Activated CD4-positive, alpha-beta T cell treated with anti-CD3 and anti-CD28 coated beads for 36 hours (primary cell): ENCODE measurements around the gene FOXN1. TPM values are rescaled to one million over a fixed set of nuclear protein-coding genes. Genes with fewer than 3 reads are reported as not detected.
"Not testable (repeated sequence)": the region's sequence is repeated elsewhere in the genome, so short reads cannot be mapped to it uniquely, and the experiment has no call there.

ENCODE experiments used
- ATAC-seq: fragments of 200-7000 bp; cut with Tn5 transposase; one replicate; pipeline ENCODE4 v1.10.0; 2021; ENCODE audit warnings: mild to moderate bottlenecking, moderate library complexity
- CTCF ChIA-PET: fragments of 350-600 bp; sonication (Branson Sonifier 250); formaldehyde crosslinking; loops from one replicate; lab custom pipeline; 2021; ENCODE audit warnings: antibody characterized with exemption; lab: Charles Lee
- POLR2A ChIA-PET: fragments of 350-600 bp; sonication (Branson Sonifier 250); formaldehyde crosslinking; loops from one replicate; lab custom pipeline; 2021; ENCODE audit warnings: antibody characterized with exemption, inconsistent platforms; lab: Charles Lee
- DNase-seq: peaks from one replicate; pipeline ENCODE4 v3.0.0-alpha.2; 2020
- H3K27ac Mint-ChIP-seq: one replicate; pipeline ENCODE4 v1.8.0; 2021; ENCODE audit warnings: mixed read lengths
- H3K27me3 Mint-ChIP-seq: one replicate; pipeline ENCODE4 v1.8.0; 2021; ENCODE audit warnings: mixed read lengths
- H3K36me3 Mint-ChIP-seq: one replicate; pipeline ENCODE4 v1.8.0; 2021; ENCODE audit warnings: low read depth, mixed read lengths
- H3K4me1 Mint-ChIP-seq: one replicate; pipeline ENCODE4 v1.8.0; 2021; ENCODE audit warnings: mixed read lengths
- H3K4me3 Mint-ChIP-seq: one replicate; pipeline ENCODE4 v1.8.0; 2021; ENCODE audit warnings: mild to moderate bottlenecking, moderate library complexity, mixed read lengths
- H3K9me3 Mint-ChIP-seq: one replicate; pipeline ENCODE4 v1.8.0; 2021; ENCODE audit warnings: low read depth, mixed read lengths
- intact Hi-C, 2 experiments: fragments of 100-400 bp; cut with DNase I in 1 of 2; cut with micrococcal nuclease in 1 of 2; formaldehyde crosslinking; loops; one replicate each; pipeline versions ENCODE4 v1.14.2 to v1.15.1; 2022 to 2024; cut with DNase I, micrococcal nuclease
- total RNA-seq, 2 experiments: library from RNA; stranded (reverse); gene quantifications; one replicate each; pipeline ENCODE4 v1.2.3, GENCODE V29; 2021

The FOXN1 gene
- total RNA-seq, 2 experiments from 2014 or later, result not detected

DNA sequence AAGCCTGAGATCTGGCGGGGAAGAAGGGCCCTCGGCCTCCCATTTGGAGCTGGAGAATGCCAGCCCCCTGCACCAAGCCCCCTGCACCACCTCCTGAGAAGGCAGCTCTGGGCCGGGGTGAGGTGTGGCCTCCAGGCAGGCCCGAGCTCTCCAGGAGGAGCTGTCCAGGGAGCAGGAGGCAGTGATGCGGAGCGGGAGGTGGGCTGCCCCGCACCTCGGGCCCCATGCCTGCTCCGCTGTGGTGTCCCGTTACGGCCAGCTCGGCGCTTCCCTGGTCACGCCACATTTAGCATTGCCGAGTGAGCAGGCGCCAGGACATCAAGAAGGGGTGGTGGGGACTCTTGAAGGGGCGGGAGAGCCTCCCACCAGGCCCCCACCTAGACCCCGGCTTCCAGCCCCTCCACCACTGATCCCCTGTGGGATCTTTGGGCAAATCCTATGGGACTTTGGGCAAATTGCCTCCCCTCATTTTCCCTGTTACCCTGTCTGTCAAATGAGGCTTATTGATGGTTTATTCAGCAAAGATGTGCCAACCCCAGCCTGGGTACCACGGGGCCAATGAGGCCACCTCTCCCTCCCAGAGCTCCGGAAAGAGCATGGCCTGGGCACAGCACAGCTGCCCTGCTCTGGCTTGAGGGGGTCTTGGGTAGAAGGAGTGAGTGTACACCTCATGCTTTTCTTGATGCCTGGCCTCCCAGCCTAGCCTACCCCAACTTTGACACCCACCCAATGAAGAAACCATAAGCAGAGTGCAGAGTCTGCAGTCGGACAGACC is 15.3 kb downstream of the FOXN1 start:
- DNase-seq, result no peak
- Mint-ChIP-seq H3K36me3 (no peaks in the 10 kb centered on the region), H3K9me3 (no peaks in the 10 kb centered on the region), H3K27ac (no peak overlapping the region), H3K4me3 (no peak overlapping the region), H3K27me3 (no peaks in the 10 kb centered on the region), H3K4me1 (no peaks in the 10 kb centered on the region)
- intact Hi-C loops, result no loop called here
- no peak for ATAC-seq
- ChIA-PET POLR2A (no interaction called here), CTCF (interaction anchor here (0.6 kb wide), 2 partner anchors 26 to 28 kb away, joined by 3 to 4 read pairs; no protein-coding TSS in a partner anchor)

DNA sequence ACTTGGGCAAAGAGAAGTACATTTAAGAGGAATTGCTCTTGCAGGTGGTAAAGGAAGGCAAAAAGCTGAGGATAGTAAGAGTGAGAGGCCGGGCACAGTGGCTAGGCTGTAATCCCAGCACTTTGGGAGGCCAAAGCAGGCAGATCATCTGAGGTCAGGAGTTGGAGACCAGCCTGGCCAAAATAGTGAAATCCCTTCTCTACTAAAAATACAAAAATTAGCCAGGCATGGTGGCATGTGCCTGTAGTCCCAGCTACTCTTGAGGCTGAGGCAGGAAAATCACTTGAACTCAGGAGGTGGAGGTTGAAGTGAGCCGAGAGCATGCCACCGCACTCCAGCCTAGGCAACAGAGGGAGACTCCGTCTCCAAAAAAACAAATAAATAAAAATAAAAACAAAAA is 16.1 kb downstream of the FOXN1 start:
- ATAC-seq, H3K27me3 Mint-ChIP-seq, H3K4me3 Mint-ChIP-seq, DNase-seq, CTCF ChIA-PET, intact Hi-C loops, H3K4me1 Mint-ChIP-seq, H3K9me3 Mint-ChIP-seq, H3K36me3 Mint-ChIP-seq, H3K27ac Mint-ChIP-seq, POLR2A ChIA-PET: not testable (repeated sequence)

DNA sequence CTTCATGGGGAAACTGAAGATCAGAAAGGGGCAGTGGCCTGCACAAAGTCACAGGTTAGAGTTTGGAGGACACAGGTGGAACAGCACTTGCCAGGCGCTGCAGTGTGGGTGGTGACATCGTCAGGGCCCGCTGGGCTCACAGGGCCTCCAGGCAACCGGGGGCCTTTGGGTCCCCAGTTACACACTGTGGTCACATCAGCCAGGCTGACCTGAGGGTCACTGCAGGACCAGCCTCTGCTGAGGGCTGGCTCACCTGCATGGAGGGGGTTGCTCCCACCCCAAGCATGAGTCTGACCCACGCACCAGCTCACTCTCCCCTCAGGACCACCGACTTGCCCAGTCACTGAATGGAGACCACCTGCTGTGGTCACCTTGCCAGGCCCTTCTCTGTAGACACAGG is 17.0 kb downstream of the FOXN1 start:
- no peak overlapping the region for H3K27ac Mint-ChIP-seq
- POLR2A ChIA-PET, result no interaction called here
- no peaks in the 10 kb centered on the region for H3K36me3 Mint-ChIP-seq
- no peak for DNase-seq
- ATAC-seq, result no peak
- H3K4me1 Mint-ChIP-seq, result no peaks in the 10 kb centered on the region
- H3K4me3 Mint-ChIP-seq, result no peak overlapping the region
- H3K27me3 Mint-ChIP-seq, result no peaks in the 10 kb centered on the region
- CTCF ChIA-PET, result no interaction called here
- intact Hi-C loops, result no loop called here
- no peaks in the 10 kb centered on the region for H3K9me3 Mint-ChIP-seq

DNA sequence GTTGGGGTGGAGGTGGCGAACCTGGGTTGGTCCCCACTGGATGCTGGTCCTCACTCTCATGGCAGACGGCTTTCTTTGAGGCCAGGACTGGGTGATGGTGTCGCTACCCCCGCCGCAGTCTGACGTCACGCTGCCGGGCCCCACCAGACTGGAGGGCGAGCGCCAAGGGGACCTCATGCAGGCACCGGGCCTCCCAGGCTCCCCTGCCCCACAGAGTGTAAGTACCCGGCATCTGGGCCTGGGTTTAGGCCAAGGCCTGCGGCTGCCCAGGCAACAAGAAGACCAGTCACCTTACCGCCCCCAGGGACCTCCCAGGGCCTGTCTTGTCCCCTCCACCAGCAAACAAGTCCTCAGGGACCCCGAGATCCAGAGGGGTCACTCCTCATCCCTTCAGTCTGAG is 17.7 kb downstream of the FOXN1 start:
- intact Hi-C loops, result no loop called here
- H3K4me3 Mint-ChIP-seq, result no peak overlapping the region
- POLR2A ChIA-PET, result no interaction called here
- CTCF ChIA-PET, result no interaction called here
- no peak for ATAC-seq
- H3K27me3 Mint-ChIP-seq, result no peaks in the 10 kb centered on the region
- H3K27ac Mint-ChIP-seq, result no peak overlapping the region
- no peaks in the 10 kb centered on the region for H3K36me3 Mint-ChIP-seq
- no peak for DNase-seq
- no peaks in the 10 kb centered on the region for H3K4me1 Mint-ChIP-seq
- H3K9me3 Mint-ChIP-seq, result no peaks in the 10 kb centered on the region

DNA sequence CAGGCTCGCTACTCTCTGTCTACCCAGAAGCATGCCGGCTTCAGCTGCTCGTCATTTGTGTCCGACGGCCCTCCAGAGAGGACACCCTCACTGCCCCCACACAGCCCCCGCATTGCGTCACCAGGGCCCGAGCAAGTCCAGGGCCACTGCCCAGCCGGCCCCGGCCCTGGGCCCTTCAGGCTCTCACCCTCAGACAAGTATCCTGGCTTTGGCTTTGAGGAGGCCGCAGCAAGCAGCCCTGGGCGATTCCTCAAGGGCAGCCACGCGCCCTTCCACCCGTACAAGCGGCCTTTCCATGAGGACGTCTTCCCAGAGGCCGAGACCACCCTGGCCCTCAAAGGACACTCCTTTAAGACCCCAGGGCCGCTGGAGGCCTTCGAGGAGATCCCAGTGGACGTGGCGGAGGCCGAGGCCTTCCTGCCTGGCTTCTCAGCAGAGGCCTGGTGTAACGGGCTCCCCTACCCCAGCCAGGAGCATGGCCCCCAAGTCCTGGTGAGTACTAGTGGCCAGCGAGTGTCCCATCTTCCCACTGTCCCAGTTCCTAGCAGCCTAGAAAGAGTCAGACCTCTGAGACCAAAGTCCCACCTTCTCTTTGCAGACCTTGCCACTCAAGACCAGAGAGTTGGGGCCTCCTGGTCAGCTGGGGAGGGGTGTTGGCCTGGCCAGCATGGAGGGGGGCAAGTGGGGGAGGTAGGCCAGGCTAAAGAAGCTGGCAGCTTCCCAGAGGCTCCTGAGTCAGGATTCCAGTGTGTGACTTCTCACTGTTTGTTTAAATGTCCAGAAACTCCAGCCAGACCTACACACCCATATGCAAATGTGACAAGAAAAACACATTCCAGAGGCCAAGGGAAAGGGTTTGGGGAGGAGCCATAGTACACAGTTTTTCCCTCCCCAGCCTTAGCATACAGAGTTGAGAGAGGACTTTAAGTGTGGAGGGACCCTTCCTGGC is 18.6 kb downstream of the FOXN1 start:
- H3K4me3 Mint-ChIP-seq, result no peak overlapping the region
- no peaks in the 10 kb centered on the region for H3K9me3 Mint-ChIP-seq
- ChIA-PET CTCF (no interaction called here), POLR2A (no interaction called here)
- H3K36me3 Mint-ChIP-seq, result no peaks in the 10 kb centered on the region
- no peaks in the 10 kb centered on the region for H3K4me1 Mint-ChIP-seq
- no peak for ATAC-seq
- no peak overlapping the region for H3K27ac Mint-ChIP-seq
- DNase-seq, result no peak
- H3K27me3 Mint-ChIP-seq, result no peaks in the 10 kb centered on the region
- intact Hi-C loops, result no loop called here

DNA sequence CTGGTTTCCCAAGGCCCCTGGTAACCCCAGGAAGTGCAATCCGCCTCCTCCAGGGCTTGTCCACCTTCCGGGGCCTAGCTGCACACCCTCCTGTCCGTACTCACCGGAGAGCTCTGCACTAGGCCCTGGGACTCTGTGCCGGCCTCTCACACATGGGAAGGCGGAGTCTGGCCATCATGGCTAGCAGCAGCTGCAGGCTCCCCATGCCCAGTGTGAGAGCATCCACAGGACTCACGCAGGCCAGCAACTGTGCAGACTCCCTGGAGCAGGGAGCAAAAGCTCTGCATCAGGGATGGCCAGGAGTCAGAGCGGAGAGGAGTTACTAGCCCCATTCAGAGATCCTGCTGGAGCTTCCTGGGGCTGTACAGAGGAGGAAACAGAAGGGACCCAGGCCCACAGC is 20.2 kb downstream of the FOXN1 start:
- Mint-ChIP-seq H3K27me3 (no peaks in the 10 kb centered on the region), H3K9me3 (no peaks in the 10 kb centered on the region), H3K4me3 (no peak overlapping the region), H3K27ac (no peak overlapping the region), H3K36me3 (no peaks in the 10 kb centered on the region), H3K4me1 (no peaks in the 10 kb centered on the region)
- ChIA-PET POLR2A (no interaction called here), CTCF (interaction anchor here (0.6 kb wide), 1 partner anchor 769 kb away, joined by 4 read pairs; no protein-coding TSS in a partner anchor)
- DNase-seq (no peak), ATAC-seq (no peak)
- intact Hi-C loops, result no loop called here

DNA sequence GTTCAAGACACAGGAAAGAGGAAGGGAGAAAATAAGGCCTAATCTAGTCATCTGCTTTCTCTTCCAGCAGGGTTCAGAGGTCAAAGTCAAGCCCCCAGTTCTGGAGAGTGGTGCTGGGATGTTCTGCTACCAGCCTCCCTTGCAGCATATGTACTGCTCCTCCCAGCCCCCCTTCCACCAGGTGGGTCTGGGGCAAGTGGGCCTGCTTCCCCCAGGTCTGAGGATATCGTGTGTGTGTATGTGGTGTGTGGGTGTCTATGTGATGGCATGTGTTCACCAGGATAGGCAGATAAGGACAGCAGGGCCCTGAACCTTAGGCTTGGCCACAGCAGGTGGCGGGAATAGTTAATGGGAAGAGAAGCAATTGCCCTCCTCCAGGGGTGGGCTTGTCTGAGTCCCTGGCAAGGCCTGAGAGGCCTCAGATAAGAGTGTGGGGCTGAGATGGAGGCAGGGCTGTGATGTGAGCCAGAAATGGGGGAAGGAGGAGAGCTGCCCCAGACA is 21.1 kb downstream of the FOXN1 start:
- Mint-ChIP-seq H3K27me3 (no peaks in the 10 kb centered on the region), H3K36me3 (no peaks in the 10 kb centered on the region), H3K27ac (no peak overlapping the region), H3K4me1 (no peaks in the 10 kb centered on the region), H3K9me3 (no peaks in the 10 kb centered on the region), H3K4me3 (no peak overlapping the region)
- ATAC-seq (no peak), DNase-seq (no peak)
- intact Hi-C loops, result no loop called here
- ChIA-PET POLR2A (no interaction called here), CTCF (interaction anchor here (1.0 kb wide), 1 partner anchor 72 kb away, joined by 4 read pairs; no protein-coding TSS in a partner anchor)

DNA sequence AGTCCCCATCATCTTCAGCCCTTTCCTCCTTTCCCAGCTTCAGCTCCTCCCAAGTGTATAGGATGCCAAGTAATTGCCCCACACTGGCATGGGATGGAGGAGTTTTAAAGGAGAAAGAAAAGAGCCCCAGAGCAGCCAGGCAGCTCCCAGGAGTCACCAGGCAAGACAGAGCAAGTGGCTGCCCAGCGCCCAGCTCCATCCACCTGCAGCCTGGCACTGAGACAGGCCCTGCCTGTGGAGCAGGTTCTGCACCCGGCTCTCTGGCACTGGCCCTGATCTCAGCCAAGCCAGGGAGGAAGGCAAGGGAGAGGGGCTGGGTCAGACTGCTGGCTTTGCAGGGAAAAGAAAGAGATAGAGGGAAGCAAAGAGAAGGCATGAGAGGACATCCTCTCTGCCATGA is 21.7 kb downstream of the FOXN1 start:
- CTCF ChIA-PET, result interaction anchor here (0.9 to 1.0 kb wide), 2 partner anchors 16 to 72 kb away, joined by 3 to 4 read pairs; no protein-coding TSS in a partner anchor
- Mint-ChIP-seq H3K9me3 (no peaks in the 10 kb centered on the region), H3K36me3 (no peaks in the 10 kb centered on the region), H3K27ac (no peak overlapping the region), H3K4me3 (no peak overlapping the region), H3K27me3 (no peaks in the 10 kb centered on the region), H3K4me1 (no peaks in the 10 kb centered on the region)
- no peak for DNase-seq
- ATAC-seq, result no peak
- POLR2A ChIA-PET, result no interaction called here
- intact Hi-C loops, result no loop called here

DNA sequence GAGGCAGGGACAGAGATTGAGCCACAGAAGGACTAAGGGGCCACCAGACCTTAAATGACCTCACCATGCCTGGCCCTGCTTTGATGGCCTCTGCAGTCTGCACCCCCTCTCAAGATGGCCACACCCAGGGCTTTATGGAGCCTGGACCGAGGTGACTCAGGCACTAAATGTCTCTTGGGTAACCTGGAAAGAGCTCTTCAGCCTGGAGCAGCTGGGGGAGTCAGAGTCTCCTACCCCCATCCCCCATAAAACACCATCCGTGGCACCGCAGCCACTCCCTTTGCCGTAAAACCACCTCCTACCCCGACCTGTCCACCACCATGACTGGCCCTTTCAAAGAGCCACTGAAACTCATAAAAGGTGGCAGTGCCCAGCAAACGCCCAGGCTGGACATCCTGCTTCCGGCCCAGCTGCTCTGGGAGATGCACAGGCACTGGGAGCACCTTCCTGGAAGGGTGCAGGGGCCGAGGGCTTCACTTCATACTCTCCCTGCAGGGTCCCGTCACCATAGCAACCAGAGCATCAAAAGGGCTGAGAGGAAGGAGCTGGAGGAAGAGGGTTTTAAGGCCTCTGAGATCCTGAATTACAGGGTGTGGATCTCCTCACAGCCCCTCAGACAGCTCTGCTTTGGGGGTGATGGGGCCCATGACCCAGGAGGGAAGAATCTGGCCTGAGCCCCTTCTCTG is 22.3 kb downstream of the FOXN1 start:
- Mint-ChIP-seq H3K36me3 (no peaks in the 10 kb centered on the region), H3K9me3 (no peaks in the 10 kb centered on the region), H3K27ac (no peak overlapping the region), H3K27me3 (no peaks in the 10 kb centered on the region), H3K4me3 (no peak overlapping the region), H3K4me1 (no peaks in the 10 kb centered on the region)
- ChIA-PET CTCF (interaction anchor here (0.9 kb wide), 1 partner anchor 15 kb away, joined by 3 read pairs; no protein-coding TSS in a partner anchor), POLR2A (no interaction called here)
- ATAC-seq (no peak), DNase-seq (no peak)
- intact Hi-C loops, result no loop called here

DNA sequence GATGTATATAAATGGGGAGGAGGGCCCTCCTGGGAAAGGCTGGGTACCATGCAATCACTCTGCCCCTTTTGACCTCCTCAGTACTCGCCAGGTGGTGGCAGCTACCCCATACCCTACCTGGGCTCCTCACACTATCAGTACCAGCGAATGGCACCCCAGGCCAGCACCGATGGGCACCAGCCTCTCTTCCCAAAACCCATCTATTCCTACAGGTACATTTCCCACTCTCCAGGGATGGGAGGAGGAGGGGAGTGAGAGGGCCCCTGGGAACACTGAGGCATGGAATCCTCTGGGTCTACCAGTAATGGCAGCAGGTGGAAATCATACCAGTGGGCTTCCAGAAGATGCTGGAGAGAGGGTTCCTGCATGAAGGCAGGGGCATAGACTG is 22.9 kb downstream of the FOXN1 start:
- H3K27ac Mint-ChIP-seq, result no peak overlapping the region
- ChIA-PET POLR2A (no interaction called here), CTCF (interaction anchor here (0.7 kb wide), 1 partner anchor 94 kb away, joined by 3 read pairs; no protein-coding TSS in a partner anchor)
- no peaks in the 10 kb centered on the region for H3K9me3 Mint-ChIP-seq
- H3K4me3 Mint-ChIP-seq, result no peak overlapping the region
- H3K4me1 Mint-ChIP-seq, result no peaks in the 10 kb centered on the region
- no peak for ATAC-seq
- intact Hi-C loops, result no loop called here
- DNase-seq, result no peak
- H3K36me3 Mint-ChIP-seq, result no peaks in the 10 kb centered on the region
- H3K27me3 Mint-ChIP-seq, result no peaks in the 10 kb centered on the region

DNA sequence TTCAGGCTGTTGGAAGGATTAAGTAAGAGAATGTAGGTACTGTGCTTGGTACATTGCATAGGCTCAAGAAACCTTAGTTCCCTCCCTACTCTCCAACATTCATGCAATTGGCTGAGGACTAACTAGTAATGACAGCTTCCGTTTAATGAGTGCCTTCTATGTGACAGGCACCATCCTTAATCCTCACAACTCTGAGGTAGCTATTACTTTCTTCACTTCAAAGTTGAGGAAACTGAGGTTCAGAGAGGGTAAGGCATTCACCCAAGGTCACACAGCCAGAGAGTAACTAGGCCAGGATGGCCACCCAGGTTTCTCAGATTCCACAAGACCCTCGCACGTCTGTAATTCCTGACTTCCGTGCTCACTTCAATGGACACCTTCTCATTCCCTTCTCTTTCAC is 24.1 kb downstream of the FOXN1 start:
- DNase-seq (no peak), ATAC-seq (no peak)
- Mint-ChIP-seq H3K9me3 (no peaks in the 10 kb centered on the region), H3K4me1 (no peaks in the 10 kb centered on the region), H3K27ac (no peak overlapping the region), H3K27me3 (no peaks in the 10 kb centered on the region), H3K4me3 (no peak overlapping the region), H3K36me3 (no peaks in the 10 kb centered on the region)
- POLR2A ChIA-PET, result no interaction called here
- CTCF ChIA-PET, result interaction anchor here (0.5 kb wide), 1 partner anchor 154 kb away, joined by 3 read pairs; no protein-coding TSS in a partner anchor
- intact Hi-C loops, result no loop called here
